ENCODE results near the gene GHITM.
"Not testable (repeated sequence)": the region's sequence is repeated elsewhere in the genome, so short reads cannot be mapped to it uniquely, and the experiment has no call there.

Gene GHITM

DNA sequence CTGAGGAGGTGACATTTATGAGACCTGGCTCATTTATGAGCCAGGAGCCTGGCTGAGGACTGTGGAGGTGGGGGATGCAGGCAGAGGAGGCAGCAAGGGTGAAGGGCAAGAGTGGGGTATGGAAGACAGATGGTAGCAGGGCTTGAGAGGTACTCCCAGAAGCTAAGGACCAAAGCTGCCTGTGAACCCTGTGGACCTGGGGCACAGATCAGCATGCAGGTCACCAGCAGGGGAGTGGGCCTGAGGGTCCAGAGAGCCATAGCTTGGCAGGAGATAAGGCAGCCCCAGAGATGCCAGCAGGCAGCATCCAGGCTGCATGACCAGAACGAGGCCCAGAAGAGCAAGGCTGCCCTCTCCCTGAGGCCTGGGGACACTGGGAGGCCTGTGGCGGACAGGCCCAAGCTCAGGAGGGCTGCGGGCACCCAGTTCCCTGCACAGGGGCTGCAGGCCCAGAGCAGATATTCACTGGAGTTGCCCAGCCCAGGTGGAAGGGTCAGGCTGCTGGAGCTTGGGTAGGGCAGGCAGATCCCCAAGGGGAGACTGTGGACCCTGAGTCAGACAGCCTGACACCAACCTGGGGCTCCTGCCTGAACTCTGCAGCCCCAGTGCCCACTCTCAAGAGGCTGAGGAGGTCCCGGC, 37.6 kb downstream of the GHITM start:
- DNase-seq = no peak

DNA sequence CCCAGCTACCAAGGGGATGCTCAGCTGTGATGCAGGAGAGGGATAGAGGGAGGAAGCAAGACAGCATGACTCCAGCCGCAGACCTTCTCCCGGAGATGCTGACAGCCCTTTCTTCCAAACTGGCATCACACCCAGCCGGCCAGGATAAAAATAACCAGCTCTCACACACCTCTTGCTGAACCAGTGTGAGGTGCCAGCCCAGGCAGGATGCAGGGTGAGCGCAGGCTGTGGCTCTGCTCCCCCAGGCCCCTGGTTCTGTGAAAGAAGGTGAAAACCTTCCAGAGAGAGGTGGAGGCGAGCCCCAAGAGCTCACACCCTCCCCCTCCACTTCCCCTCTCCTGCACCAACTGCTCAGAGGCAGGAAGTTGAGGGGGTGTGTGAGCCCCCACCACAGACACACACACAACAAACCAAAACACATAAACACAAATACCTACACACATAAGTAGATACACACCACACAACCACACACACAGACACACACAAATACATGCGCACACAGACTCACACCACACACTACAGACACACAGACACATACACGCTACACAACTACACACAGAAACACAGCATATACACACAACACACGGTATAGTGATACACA, 38.3 kb downstream of the GHITM start:
- DNase-seq = peak; percentile 32

DNA sequence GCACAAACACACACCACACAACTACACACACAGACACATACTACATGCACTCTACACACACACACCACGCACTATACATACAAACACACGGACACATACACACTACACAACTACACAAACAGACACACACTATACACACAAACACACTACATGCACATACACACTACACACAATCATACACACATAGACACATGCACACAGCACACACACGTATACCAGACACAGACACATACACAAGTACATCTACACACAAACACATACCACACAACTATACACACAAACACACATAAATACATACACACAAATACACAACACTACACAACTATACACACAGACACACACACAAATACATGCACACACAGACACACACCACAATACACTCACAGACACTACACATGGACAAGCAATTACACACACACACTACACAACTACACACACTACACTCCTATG, 38.9 kb downstream of the GHITM start:
- no peak for DNase-seq

DNA sequence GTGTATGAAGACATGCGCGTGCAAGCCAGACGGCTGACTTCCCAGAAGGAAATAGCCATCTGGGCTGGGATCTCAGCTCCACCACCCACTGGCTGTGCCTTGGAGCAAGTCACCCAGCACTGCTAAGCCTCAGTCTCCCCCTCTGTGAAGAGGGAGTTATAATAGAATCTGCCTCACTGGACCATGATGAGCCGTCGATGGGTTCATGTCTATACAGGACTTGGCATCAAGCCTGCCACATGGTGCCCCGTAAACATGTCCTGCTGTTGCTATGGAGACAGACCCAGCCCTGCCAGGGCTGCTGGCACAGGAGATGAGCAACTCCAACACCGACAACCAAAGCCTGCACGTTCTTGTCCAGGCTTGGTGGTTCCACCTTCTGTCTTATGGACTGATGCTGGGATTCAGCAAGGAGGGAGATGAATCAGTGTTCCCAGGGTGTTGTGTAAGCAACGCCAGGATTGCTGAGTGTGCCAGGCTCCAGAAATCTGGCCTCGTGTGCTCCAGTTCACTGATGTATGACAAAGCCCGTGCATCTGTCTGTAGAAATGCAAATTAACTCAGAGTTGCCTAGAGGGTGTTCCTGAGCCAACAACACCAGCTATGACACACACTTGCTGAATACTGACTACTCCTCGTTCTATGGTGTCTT, 39.9 kb downstream of the GHITM start:
- no peak for DNase-seq

DNA sequence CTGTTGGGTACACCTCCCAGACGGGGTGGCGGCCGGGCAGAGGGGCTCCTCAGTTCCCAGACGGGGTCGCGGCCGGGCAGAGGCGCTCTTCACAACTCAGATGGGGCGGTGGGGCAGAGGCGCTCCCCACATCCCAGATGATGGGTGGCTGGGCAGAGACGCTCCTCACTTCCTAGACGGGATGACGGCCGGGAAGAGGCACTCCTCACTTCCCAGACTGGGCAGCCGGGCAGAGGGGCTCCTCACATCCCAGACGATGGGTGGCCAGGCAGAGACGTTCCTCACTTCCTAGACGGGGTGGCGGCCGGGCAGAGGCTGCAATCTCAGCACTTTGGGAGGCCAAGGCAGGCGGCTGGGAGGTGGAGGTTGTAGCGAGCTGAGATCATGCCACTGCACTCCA, 41.1 kb downstream of the GHITM start:
- not testable (repeated sequence) for DNase-seq

DNA sequence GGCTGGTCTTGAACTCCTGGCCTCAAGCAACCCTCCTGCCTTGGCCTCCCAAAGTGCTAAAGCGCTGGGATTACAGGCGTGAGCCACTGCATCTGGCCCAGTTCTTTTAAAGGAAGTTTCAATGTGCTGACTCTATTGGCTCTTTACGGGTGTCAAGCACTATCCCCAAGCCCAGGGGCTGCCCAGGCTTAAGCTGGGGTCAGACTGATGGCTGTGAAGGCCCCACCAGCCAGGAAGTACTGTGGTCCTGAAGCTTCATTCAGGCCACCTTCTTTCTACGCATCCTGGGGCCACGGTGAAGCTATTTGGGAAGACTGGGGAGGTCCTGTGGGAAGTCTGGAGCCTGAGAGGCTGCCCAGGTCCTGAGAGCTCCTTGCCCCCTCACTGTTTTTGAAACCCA, 42.3 kb downstream of the GHITM start:
- no peak for DNase-seq

DNA sequence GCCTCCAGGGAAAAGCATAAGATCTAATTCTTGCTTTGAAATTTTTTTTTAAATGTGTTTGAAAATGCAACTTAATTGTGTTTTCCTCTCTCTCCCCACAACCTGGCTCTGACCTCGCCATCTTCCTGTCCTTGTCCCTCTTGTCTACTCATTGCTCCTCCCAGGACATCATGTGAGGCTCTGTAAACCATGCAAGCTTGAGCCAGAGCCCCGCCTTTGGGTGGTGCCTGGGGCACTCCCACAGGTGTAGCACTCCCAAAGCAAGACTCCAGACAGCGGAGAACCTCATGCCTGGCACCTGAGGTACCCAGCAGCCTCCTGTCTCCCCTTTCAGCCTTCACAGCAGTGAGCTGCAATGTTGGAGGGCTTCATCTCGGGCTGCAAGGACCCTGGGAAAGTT, 45.2 kb downstream of the GHITM start:
- DNase-seq = no peak

DNA sequence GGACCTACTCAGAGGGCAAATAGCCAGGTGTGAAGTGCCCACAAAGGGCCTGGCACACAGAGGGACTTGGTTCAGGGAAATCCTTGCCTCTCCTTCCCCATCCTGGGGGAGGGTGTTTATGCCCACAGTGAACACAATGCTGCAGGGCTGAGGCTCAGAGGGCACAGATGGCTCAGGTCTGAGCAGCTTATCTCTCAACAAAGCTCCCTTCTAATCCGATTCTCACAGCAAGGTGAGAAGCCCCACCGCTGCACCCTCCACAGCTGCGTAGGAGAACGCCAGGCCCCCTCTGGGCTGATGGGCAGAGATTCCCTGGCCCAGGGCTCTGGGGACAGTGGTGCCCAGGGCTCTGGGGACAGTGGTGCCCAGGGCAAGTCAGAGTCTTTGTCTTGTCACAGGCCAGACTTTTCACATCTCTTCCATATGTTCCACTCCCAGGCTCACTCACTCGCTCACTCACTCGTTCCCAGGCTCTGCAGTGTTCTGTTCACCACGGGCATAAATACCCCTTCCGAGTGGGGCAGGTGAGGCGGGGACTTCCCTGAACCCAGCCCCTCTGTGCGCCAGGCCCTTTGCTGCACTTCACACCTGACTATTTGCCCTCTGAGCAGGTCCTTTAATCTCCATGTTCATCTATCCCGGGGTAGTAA, 46.3 kb downstream of the GHITM start:
- no peak for DNase-seq

DNA sequence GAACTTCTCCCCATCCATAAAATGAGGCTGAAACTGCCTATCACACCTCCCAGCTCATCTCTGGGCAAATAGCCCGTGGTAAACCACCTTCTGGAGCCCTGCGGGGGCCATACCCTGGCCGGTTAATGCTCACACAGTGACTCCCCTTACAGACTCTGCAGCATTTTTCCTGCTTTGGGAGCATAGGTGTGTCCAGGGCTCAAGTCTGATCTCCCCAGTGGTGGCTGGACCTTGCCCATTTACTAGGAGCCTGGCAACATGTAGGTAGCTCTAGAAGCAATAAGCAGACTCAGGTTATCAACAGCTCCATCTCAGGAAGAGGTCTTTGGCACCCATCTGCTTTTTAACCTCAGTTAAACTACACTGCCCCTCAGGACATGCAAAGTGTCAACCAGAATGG, 49.5 kb downstream of the GHITM start:
- no peak for DNase-seq

DNA sequence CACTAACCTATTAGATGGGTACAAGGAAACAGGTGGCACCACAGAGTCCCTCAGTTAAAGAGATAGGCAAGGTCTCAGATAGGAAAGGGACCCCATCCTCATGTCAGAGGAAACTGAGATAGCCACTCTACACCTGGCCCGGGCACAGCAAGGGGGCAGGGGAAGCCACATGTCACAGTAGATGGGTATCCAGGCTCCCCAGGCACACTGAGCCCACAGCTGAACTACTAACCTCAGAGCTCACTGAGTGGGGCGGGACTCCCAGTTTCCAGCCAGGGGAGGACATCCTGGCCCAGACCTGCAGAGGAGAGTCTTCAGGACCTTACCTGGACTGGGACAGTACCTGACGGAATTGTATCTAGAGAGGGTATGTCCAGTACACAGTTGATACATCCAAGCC, 51.3 kb downstream of the GHITM start:
- DNase-seq = no peak

DNA sequence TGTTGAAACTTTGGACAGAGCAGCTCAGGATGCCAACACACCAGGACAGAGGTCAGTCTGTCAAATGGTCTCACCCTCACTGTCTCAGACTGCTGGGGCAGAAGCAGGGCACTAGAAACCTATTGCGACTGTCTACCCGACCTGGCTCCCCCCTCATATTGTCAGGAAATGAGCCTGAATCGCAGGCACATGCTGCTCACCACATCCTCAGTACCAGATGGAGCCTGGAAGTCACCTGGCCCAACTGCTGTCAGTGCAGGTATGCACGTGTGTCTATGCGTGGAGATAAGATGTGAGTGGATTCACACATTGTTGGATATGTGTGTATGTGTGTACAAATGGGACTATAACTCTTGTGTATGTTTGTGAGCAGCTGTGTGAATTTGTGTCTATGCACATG, 51.8 kb downstream of the GHITM start:
- DNase-seq = no peak

DNA sequence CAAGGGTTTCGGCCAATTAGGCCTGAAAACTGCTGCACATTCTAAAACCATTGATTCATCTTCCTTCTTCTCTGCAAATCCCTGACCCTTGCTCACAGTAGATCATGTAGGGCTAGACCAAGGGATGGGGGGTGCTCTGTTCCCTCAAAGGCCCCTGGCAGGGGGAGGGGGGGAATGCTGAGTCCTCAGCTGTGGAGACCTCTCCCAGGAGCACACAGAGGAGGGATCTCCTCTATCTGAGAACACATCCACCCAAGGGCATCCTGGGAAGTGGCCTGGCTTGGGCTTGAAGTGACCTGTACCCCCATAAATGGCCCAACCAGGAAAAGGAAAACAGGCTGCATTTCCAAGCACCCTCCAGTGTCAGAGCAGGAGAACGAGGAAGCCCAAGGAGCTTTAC, 54.0 kb downstream of the GHITM start:
- DNase-seq = no peak

DNA sequence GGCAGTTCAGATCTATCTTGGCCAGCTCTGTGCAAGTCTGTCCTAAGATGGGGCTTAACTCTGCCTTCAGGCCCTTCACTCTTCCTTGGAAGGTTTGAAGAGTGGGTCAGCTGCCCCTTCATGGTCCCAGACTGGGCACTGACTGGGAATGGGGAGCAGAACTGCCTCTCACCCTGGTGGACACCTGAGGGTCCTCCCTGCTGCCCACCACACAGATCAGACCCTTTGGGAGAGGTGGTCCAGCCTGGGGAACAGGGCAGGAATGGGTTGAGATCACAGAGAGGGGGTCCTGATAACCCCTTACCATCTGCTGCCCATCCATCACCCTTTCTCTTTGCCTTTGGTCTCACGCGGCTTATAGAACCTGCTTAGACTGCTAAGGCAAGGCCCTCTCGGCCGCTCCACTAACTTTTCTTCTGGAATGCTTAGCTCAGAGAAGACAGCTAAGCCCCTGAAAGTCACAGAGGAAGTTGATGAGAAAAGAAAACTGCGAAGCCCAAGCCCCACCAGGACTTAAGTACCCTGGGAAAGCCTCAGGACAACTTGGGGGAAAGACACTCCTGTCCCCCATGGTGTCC, 54.6 kb downstream of the GHITM start:
- no peak for DNase-seq

DNA sequence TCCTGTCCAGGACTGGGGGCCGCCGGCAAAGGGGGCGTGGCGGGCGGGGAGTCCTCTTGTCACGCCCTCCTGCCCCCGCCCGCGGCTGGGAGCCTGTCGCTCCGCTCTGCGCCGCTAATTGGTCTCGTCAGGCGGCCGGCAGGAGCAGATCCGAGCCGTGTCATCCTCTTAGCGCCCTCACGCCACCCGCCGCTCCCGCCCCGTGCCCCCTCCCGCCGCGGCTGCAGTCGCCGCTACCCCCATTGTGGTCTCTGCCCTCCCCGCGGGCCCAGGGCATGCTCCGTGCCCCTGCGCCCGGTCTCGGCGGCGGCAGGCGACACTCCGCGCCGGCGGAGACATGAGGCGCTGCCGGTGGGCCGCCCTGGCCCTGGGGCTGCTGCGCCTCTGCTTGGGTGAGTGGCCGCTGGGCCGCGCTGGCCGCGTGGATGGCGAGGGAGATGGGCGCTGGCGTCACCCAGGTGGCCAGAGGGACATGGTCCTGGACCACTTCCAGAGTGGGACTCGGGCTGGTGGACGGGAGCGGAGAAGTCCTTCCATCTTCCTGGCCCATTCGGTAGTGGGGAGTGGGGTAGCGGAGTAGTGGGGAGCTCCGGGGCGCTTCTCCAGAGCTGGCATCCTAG, 55.2 kb downstream of the GHITM start, which contains the start of gene CDHR1:
TSS of gene CDHR1 (plus strand) at position 114 of the 620 bp plus-strand sequence. CDS start at position 338, 224 bp downstream.
- DNase-seq = peak; percentile 65

DNA sequence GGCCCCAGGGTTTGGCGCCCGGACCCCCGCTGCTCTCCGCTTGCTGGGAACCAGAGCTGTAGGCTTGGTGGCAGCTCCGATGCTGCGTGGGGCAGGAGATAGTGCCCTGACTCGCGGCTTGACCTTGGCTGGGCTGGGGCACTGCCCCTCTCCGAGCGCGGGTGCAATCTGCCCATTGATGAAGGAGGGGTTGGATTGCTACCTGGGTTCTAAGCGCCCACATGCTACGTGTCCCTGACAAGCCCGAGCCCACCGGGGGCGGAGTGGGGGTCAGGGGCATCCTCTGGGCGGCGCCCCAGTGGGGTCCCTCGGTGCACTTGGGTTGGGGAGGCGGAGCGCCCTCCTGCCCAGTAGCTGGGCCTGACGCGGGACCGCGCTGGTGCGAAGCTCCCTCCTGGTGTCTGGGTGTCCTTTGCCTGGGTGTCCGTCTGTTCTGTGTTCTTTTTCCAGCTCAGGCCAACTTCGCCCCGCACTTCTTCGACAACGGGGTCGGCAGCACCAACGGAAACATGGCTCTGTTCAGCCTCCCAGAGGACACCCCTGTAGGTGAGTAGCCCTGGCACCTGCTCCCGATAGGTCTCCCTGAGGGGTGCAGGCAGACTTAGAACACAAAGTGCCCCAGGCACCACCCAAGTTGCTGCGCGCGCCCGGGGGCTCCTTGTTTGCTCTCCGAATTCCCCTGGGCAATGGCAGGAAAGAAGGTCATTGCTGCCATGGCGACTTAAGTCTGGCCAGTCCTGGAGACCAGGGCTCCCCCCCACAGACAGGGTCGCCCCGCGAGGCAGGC, 55.9 kb downstream of the GHITM start:
- no peak for DNase-seq

DNA sequence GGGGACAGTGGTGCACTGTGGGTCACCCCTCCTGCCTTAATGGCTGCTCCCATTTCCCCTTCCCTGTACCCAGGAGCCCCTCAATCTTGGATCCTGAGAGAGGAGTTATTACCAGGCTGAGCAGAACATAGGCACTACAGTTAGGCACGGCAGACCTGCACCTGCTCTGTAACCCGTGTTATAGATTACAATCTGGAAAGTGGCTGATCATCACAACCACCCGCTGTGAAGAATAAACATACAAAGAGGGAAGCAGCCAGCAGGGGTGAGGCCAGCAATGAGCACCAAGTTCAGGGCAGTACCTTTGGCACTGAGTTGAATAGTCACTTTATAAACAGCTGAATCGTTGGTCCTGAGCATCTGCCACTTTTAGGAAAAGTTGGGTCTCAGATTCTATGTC, 56.8 kb downstream of the GHITM start:
- no peak for DNase-seq

DNA sequence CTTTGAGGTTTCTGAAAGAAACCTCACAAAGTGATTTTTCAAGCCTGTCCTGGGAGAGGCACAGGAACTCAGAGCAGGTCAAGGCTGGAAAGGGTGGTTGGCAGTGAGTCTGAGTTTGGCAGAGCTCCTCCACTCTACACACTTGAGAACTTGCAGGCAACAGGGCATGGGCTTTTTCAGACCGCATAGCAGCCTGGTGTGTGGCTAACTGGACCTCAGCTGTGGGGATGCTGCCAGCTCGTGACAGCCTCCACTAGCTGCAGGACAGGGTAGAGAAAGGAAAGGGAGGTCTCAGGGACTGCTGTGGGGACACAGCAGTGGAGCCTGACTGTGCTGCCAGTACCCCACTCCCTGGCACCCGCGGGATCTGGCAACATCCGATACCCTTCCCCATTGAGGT, 57.6 kb downstream of the GHITM start:
- DNase-seq = no peak

DNA sequence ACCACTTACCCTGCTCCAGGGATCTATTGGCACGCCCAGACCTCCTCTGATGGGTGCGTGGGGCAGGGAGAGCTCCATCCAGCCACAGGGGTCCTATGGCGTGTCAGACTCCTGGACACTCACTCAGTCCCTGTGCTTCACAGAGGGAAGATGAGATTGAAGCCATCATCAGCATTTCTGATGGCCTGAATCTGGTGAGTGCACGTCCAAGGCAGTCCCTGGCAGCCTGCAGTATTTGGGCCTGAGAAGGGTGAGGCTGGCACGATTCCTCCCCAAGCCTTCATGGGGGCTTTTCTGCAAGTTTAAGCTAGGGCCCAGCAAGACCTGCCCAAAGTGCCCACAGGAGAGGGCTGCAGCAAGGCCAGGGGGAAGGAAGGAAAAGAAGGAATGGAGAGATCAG, 58.3 kb downstream of the GHITM start:
- no peak for DNase-seq

DNA sequence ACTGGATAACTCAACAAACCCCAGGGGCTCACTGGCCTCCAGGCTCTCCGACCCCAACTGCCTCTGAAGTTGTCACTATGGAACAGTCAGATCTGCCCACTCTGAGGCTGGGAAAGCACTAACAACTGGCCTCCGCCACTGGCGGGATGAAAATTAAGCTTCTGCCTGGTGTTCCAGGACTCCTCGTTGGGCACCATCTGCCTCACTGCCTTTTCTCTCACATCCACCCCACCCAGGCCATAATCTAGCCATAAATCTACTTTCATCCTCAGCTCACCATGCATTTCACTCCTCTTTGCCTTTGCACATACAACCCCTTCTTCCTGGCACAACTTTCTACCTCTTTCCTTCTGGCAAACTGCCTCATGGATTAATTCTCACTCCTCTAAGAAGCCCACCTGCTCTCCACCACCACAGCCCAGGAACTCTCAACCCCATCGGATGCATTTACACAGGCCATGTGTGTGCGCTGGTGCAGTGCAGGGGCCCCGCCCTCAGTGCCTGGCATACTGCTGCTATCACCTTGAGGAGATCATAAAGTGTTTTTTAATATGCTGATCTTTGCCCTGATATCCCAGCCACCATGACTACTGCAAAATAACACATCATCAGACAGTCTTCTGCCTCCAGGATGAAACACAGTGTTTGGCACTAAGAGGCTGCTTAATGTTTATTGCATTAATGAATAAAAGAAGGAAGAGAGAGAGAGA, 59.1 kb downstream of the GHITM start:
- no peak for DNase-seq

DNA sequence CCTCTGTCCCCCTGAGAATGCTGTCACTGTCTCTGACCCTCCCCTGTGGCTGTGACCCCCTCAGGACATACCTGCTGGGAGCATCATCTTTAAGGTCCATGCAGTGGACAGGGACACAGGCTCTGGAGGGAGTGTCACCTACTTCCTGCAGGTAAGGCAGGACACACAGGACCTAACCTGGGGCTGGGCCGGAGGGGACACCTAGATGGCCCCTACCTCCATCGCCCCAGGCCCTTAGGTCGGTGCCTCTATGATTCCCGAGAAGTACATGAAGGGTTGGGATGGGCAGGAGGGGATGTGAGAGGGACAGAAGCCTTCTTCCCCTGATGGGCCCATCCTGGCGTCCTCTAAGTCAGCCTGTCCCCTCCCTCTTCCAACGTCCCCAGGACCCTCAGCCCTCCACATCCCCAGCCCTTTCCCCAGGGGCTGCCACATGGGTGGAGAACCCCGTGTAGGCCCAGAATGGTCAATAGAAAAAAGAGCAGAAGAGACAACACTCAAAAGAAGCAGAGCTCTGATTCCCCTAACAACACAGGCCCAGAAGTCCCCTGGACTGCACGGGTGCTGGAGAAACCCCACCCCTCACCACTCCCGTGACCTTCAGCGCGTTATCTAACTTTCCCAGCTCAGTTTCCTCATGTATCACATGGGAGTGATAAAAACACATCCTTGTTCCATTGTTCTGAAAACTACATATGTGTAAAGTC, 61.4 kb downstream of the GHITM start:
- no peak for DNase-seq

DNA sequence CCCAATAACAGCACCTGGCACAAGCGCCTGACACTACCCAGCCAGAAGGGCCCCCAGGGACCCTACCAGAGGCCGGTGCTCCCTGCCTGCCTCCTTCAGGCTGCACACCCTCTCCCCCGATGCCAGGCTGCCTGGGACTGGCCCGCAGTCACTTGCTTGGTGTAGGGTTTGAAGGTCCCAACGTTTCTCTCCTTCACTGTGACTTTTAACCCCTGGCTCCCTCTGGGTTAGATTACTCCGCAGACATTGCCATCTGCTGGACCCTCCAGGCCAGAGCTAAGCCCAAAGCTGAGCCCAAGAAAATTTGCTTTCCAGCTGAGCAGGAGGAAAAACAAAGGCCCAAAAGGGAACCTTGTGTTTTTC, 61.9 kb downstream of the GHITM start:
- DNase-seq = no peak
